H9 (cell line): Measurements from ENCODE around the gene SOBP. TPM values are rescaled to one million over a fixed set of nuclear protein-coding genes. Genes with fewer than 3 reads are reported as not detected.

Experiments
- DNase-seq: peaks from one replicate; pipeline ENCODE4 v3.0.0-alpha.2; 2017
- H2AFZ ChIP-seq: one replicate; pipeline ENCODE4 v1.6.1; 2013; ENCODE audit warnings: mild to moderate bottlenecking, low read length, control low read depth, moderate library complexity
- H2AK5ac ChIP-seq: 2 replicates; pipeline ENCODE4 v1.6.1; 2013; ENCODE audit warnings: low read length, control low read depth, mixed read lengths; ENCODE audit not compliant: insufficient read length
- H2BK120ac ChIP-seq: one replicate; pipeline ENCODE4 v1.6.1; 2013; ENCODE audit warnings: low read depth, mild to moderate bottlenecking, low read length, control low read depth, inconsistent platforms; ENCODE audit not compliant: poor library complexity, severe bottlenecking
- H2BK12ac ChIP-seq: 2 replicates; pipeline ENCODE4 v1.6.1; 2013; ENCODE audit warnings: low read length, control low read depth, mixed read lengths, low read depth; ENCODE audit not compliant: insufficient read length
- H2BK15ac ChIP-seq: 2 replicates; pipeline ENCODE4 v1.6.1; 2013; ENCODE audit warnings: low read depth, low read length, control low read depth
- H2BK20ac ChIP-seq: one replicate; pipeline ENCODE4 v1.6.1; 2013; ENCODE audit warnings: low read depth, mild to moderate bottlenecking, low read length, control low read depth, inconsistent platforms; ENCODE audit not compliant: poor library complexity, severe bottlenecking
- H2BK5ac ChIP-seq: 2 replicates; pipeline ENCODE4 v1.6.1; 2013; ENCODE audit warnings: low read length, control low read depth, mixed read lengths; ENCODE audit not compliant: insufficient read length
- H3K14ac ChIP-seq: 2 replicates; pipeline ENCODE4 v1.6.1; 2013; ENCODE audit warnings: low read length, control low read depth; ENCODE audit not compliant: insufficient read depth
- H3K18ac ChIP-seq: 2 replicates; pipeline ENCODE4 v1.6.1; 2013; ENCODE audit warnings: low read depth, mild to moderate bottlenecking, mixed read lengths, low read length, control low read depth; ENCODE audit not compliant: insufficient read length
- H3K23ac ChIP-seq: 2 replicates; pipeline ENCODE4 v1.6.1; 2013; ENCODE audit warnings: low read length, control low read depth, mixed read lengths, low read depth; ENCODE audit not compliant: insufficient read length
- H3K23me2 ChIP-seq: 2 replicates; pipeline ENCODE4 v1.6.1; 2013; ENCODE audit warnings: low read depth, mild to moderate bottlenecking, mixed read lengths, low read length, control low read depth; ENCODE audit not compliant: insufficient read length, poor library complexity, severe bottlenecking
- H3K27ac ChIP-seq: 2 replicates; pipeline ENCODE4 v1.5.1; 2013; ENCODE audit warnings: low read length, control low read depth, mixed read lengths, low read depth; ENCODE audit not compliant: insufficient read length
- H3K27me3 ChIP-seq: 2 replicates; pipeline ENCODE4 v1.6.1; 2013; ENCODE audit warnings: low read length, control low read depth, inconsistent platforms; ENCODE audit not compliant: insufficient read depth
- H3K4ac ChIP-seq: 2 replicates; pipeline ENCODE4 v1.6.1; 2013; ENCODE audit warnings: low read depth, mild to moderate bottlenecking, control low read depth, inconsistent platforms, low read length, moderate library complexity
- H3K4me1 ChIP-seq: 2 replicates; pipeline ENCODE4 v1.6.1; 2013; ENCODE audit warnings: low read length, control low read depth, inconsistent platforms; ENCODE audit not compliant: insufficient read depth
- H3K4me2 ChIP-seq: 2 replicates; pipeline ENCODE4 v1.6.1; 2013; ENCODE audit warnings: low read length, control low read depth, mixed read lengths; ENCODE audit not compliant: insufficient read length, insufficient read depth
- H3K56ac ChIP-seq: 2 replicates; pipeline ENCODE4 v1.6.1; 2013; ENCODE audit warnings: low read depth, mild to moderate bottlenecking, mixed read lengths, low read length, control low read depth; ENCODE audit not compliant: insufficient read length
- H3K79me1 ChIP-seq: 2 replicates; pipeline ENCODE4 v1.6.1; 2013; ENCODE audit warnings: low read depth, mild to moderate bottlenecking, moderate library complexity, low read length, control low read depth, inconsistent platforms; ENCODE audit not compliant: insufficient read depth, poor library complexity, severe bottlenecking
- H3K79me2 ChIP-seq: 2 replicates; pipeline ENCODE4 v1.6.1; 2013; ENCODE audit warnings: low read length, control low read depth, inconsistent platforms; ENCODE audit not compliant: insufficient read depth
- H3K9ac ChIP-seq: 2 replicates; pipeline ENCODE4 v1.6.1; 2013; ENCODE audit warnings: low read length, control low read depth, mixed read lengths; ENCODE audit not compliant: insufficient read length; ENCODE audit errors: extremely low read depth
- H3K9me3 ChIP-seq: one replicate; pipeline ENCODE4 v1.6.1; 2013; ENCODE audit warnings: low read depth, low read length, inconsistent platforms; ENCODE audit not compliant: control insufficient read depth
- H3T11ph ChIP-seq: one replicate; pipeline ENCODE4 v1.6.1; 2013; ENCODE audit warnings: mild to moderate bottlenecking, low read length, control low read depth, inconsistent platforms
- H4K20me1 ChIP-seq: one replicate; pipeline ENCODE4 v1.6.1; 2013; ENCODE audit not compliant: control insufficient read depth, insufficient read length, insufficient read depth
- H4K5ac ChIP-seq: 2 replicates; pipeline ENCODE4 v1.6.1; 2013; ENCODE audit warnings: low read depth, mild to moderate bottlenecking, mixed read lengths, low read length, control low read depth; ENCODE audit not compliant: insufficient read length
- H4K8ac ChIP-seq: replicated peaks from 2 replicates; pipeline ENCODE4 v1.6.1; 2013; ENCODE audit warnings: low read length, control low read depth, mixed read lengths, low read depth; ENCODE audit not compliant: insufficient read length
- H4K91ac ChIP-seq: 2 replicates; pipeline ENCODE4 v1.6.1; 2013; ENCODE audit warnings: low read depth, mild to moderate bottlenecking, moderate library complexity, mixed read lengths, low read length, control low read depth; ENCODE audit not compliant: insufficient read length
- H3K27ac Mint-ChIP-seq, 3 experiments: 2 replicates in 2 of 3; 3 replicates in 1 of 3; pipeline ENCODE4 v1.8.0; 2020 to 2021; ENCODE audit warnings: mixed read lengths in 3 of 3, mild to moderate bottlenecking in 1 of 3, moderate library complexity in 1 of 3
- H3K27me3 Mint-ChIP-seq: 2 replicates; pipeline ENCODE4 v1.8.0; 2021; ENCODE audit warnings: low read depth, mild to moderate bottlenecking, moderate library complexity, mixed read lengths
- H3K36me3 Mint-ChIP-seq, 3 experiments: 2 replicates in 2 of 3; 3 replicates in 1 of 3; pipeline ENCODE4 v1.8.0; 2020 to 2021; ENCODE audit warnings: low read depth in 3 of 3, mixed read lengths in 3 of 3; ENCODE audit not compliant: insufficient read depth in 1 of 3
- H3K4me1 Mint-ChIP-seq, 2 experiments: 2 replicates each; pipeline ENCODE4 v1.8.0; 2020; ENCODE audit warnings: mixed read lengths in 2 of 2
- H3K4me3 Mint-ChIP-seq, 2 experiments: 2 replicates in 1 of 2; 3 replicates in 1 of 2; pipeline ENCODE4 v1.8.0; 2020 to 2021; ENCODE audit warnings: mild to moderate bottlenecking in 2 of 2, mixed read lengths in 2 of 2, moderate library complexity in 1 of 2
- H3K9me3 Mint-ChIP-seq, 2 experiments: 2 replicates in 1 of 2; 3 replicates in 1 of 2; pipeline ENCODE4 v1.8.0; 2020; ENCODE audit warnings: mild to moderate bottlenecking in 2 of 2, mixed read lengths in 2 of 2, moderate library complexity in 1 of 2
- WGBS: extraction: QIAGEN DNeasy Blood & Tissue Kit; methylation state at CpG from one replicate; pipeline ENCODE4 v1.1.7; 2013; ENCODE audit warnings: missing lambda C conversion rate, low lambda C conversion rate, mixed read lengths; ENCODE audit not compliant: insufficient read length; ENCODE audit errors: extremely low coverage; 5-methylcytosine and 5-hydroxymethylcytosine counted together
- total RNA-seq: library from RNA; stranded (reverse); gene quantifications from 2 replicates; pipeline ENCODE4 v1.2.1, GENCODE V29; 2021
- TF ChIP-seq, protein P1 (sequence below): fragments of 200-600 bp; sonication (generic); conservative IDR thresholded peaks from 3 replicates; pipeline ENCODE4 v1.8.0; 2021; ENCODE audit warnings: antibody characterized with exemption, mild to moderate bottlenecking

SOBP gene
- total RNA-seq, 1 experiment from 2014 or later: 4.3 TPM

DNA sequence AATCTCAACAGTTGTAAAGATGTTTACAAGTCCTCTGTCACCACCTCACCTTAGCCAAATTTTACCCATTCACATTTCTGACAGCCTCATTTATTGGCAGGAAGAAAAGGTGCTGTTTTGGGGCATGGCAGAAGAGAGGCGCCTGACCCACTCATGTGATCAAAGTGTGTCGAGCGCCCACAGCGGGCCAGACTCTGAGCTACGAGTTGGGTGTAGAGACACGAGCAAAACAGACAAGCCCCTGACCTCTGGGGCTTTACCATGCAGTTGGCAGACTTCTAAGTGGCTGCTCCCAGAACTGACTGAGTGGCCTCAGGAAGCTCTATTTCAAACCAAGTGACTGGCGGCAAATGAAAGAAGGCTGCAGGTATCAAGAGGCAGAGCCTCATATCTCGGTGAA is 167.0 kb downstream of the SOBP start:
- Mint-ChIP-seq H3K4me3 (no peak overlapping the region), H3K27me3 (no peaks in the 10 kb centered on the region), H3K27ac (0 out of 7 replicates have a peak overlapping the region, but pooled peaks of 1 of the 3 experiments have one; percentile 4), H3K36me3 (no peaks in the 10 kb centered on the region), H3K4me1 (peaks cover 33 to 34% of the 10 kb centered on the region in 2 experiments), H3K9me3 (0 out of 5 replicates have a peak, but pooled peaks cover 0 to 1% of the 10 kb centered on the region in 2 experiments)
- H3K79me2 ChIP-seq: no peaks in the 10 kb centered on the region
- H3K23ac ChIP-seq: no peak overlapping the region
- no peaks in the 10 kb centered on the region for H3K9me3 ChIP-seq
- H3K4me1 ChIP-seq: 0 out of 2 replicates have a peak, but pooled peaks cover 2% of the 10 kb centered on the region
- H2BK5ac ChIP-seq: no peak overlapping the region
- H3K9ac ChIP-seq: no peak overlapping the region
- no peak overlapping the region for H4K91ac ChIP-seq
- H3K56ac ChIP-seq: no peak overlapping the region
- no peak for DNase-seq
- no peak overlapping the region for H3T11ph ChIP-seq
- no peak overlapping the region for H3K14ac ChIP-seq
- H3K18ac ChIP-seq: no peak overlapping the region
- H2BK120ac ChIP-seq: no peak overlapping the region
- TF ChIP-seq, protein P1, sequence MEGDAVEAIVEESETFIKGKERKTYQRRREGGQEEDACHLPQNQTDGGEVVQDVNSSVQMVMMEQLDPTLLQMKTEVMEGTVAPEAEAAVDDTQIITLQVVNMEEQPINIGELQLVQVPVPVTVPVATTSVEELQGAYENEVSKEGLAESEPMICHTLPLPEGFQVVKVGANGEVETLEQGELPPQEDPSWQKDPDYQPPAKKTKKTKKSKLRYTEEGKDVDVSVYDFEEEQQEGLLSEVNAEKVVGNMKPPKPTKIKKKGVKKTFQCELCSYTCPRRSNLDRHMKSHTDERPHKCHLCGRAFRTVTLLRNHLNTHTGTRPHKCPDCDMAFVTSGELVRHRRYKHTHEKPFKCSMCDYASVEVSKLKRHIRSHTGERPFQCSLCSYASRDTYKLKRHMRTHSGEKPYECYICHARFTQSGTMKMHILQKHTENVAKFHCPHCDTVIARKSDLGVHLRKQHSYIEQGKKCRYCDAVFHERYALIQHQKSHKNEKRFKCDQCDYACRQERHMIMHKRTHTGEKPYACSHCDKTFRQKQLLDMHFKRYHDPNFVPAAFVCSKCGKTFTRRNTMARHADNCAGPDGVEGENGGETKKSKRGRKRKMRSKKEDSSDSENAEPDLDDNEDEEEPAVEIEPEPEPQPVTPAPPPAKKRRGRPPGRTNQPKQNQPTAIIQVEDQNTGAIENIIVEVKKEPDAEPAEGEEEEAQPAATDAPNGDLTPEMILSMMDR: no peak
- H3K4me2 ChIP-seq: no peak overlapping the region
- no peaks in the 10 kb centered on the region for H3K27me3 ChIP-seq
- no peaks in the 10 kb centered on the region for H3K79me1 ChIP-seq
- no peak overlapping the region for H2BK20ac ChIP-seq
- no peaks in the 10 kb centered on the region for H3K23me2 ChIP-seq
- no peak overlapping the region for H2AK5ac ChIP-seq
- no peaks in the 10 kb centered on the region for H4K20me1 ChIP-seq
- H2BK15ac ChIP-seq: no peak overlapping the region
- WGBS: no CpG with 5 or more reads among the region's 8 CpGs
- H2AFZ ChIP-seq: no peak overlapping the region
- no peak overlapping the region for H3K4ac ChIP-seq
- H4K8ac ChIP-seq: no peak overlapping the region
- H3K27ac ChIP-seq: no peak overlapping the region
- H2BK12ac ChIP-seq: no peak overlapping the region
- no peak overlapping the region for H4K5ac ChIP-seq
